Lower lobe of right lung (tissue), 2 donors: Measurements from ENCODE around the gene DDO. TPM values are rescaled to one million over a fixed set of nuclear protein-coding genes. Genes with fewer than 3 reads are reported as not detected.

Source experiments
- ATAC-seq, 2 donors: fragments of 200-7000 bp; cut with Tn5 transposase; one replicate each; pipeline ENCODE4 v1.9.1; 2020 to 2022; ENCODE audit warnings: mild to moderate bottlenecking in 2 of 2, moderate library complexity in 2 of 2
- DNase-seq: peaks from one replicate; pipeline ENCODE4 v3.0.0-alpha.2; 2020
- H3K27ac ChIP-seq: fragments of 200-600 bp; one replicate; pipeline ENCODE4 v1.8.0; 2022
- H3K27me3 ChIP-seq: fragments of 200-600 bp; one replicate; pipeline ENCODE4 v1.8.0; 2022; ENCODE audit warnings: low read depth
- H3K36me3 ChIP-seq: fragments of 200-600 bp; one replicate; pipeline ENCODE4 v1.8.0; 2022; ENCODE audit warnings: mild to moderate bottlenecking
- H3K4me1 ChIP-seq: fragments of 200-600 bp; one replicate; pipeline ENCODE4 v1.8.0; 2022
- H3K4me3 ChIP-seq: fragments of 200-600 bp; one replicate; pipeline ENCODE4 v1.8.0; 2022; ENCODE audit warnings: mild to moderate bottlenecking
- H3K9me3 ChIP-seq: fragments of 200-600 bp; one replicate; pipeline ENCODE4 v1.8.0; 2022
- intact Hi-C: fragments of 100-400 bp; cut with DNase I; formaldehyde crosslinking; loops from one replicate; pipeline ENCODE4 v1.11.0; 2022
- total RNA-seq: library from RNA; stranded (reverse); fragmentation: NEBNext Ultra II Directional; extraction: Animal tissue kit (Norgen Biotek cat#: 25700); gene quantifications from one replicate; pipeline ENCODE4 v1.2.1, GENCODE V29; 2021
- TF ChIP-seq, protein P1 (sequence below): fragments of 200-600 bp; IDR thresholded peaks from one replicate; pipeline ENCODE4 v1.8.0; 2022; ENCODE audit warnings: antibody characterized with exemption, mild to moderate bottlenecking
- donor health status: DM: no; HTN: yes; CAD: no; lungs with severe emphysema.

Gene DDO
- total RNA-seq, 1 donor from 2014 or later: 10.8 TPM

GRCh38 chr6:110446405-110446804 lies 31.0 kb upstream of the DDO start:
- intact Hi-C loops: no loop called here
- no peaks in the 10 kb centered on the region for H3K36me3 ChIP-seq
- no peaks in the 10 kb centered on the region for H3K27me3 ChIP-seq
- H3K4me3 ChIP-seq: no peak overlapping the region
- no peaks in the 10 kb centered on the region for H3K9me3 ChIP-seq
- DNase-seq (no peak), ATAC-seq (no peak)
- no peak overlapping the region for H3K27ac ChIP-seq
- no peaks in the 10 kb centered on the region for H3K4me1 ChIP-seq
- TF ChIP-seq, protein P1, sequence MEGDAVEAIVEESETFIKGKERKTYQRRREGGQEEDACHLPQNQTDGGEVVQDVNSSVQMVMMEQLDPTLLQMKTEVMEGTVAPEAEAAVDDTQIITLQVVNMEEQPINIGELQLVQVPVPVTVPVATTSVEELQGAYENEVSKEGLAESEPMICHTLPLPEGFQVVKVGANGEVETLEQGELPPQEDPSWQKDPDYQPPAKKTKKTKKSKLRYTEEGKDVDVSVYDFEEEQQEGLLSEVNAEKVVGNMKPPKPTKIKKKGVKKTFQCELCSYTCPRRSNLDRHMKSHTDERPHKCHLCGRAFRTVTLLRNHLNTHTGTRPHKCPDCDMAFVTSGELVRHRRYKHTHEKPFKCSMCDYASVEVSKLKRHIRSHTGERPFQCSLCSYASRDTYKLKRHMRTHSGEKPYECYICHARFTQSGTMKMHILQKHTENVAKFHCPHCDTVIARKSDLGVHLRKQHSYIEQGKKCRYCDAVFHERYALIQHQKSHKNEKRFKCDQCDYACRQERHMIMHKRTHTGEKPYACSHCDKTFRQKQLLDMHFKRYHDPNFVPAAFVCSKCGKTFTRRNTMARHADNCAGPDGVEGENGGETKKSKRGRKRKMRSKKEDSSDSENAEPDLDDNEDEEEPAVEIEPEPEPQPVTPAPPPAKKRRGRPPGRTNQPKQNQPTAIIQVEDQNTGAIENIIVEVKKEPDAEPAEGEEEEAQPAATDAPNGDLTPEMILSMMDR: no peak

DNA sequence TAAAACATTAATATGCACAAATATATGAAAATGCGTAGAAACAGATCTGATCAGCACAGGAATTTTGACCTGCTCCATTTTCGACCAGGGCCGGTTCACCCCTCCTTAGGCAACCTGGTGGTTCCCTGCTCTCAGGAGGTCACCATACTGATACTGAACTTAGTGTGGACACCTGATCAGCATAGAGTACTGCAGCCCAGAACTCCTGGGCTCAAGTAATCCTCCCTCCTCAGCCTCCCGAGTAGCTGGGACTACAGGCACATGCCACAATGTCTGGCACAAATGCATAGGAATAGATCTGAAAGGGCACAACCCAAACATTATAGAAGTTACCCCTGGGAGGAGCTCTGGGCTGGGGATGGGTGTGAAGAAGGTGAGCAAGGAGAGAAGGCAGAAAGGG lies 24.7 kb upstream of the DDO start:
- TF ChIP-seq, protein P1: no peak
- Histone ChIP-seq H3K4me3 (no peak overlapping the region), H3K27me3 (no peaks in the 10 kb centered on the region), H3K9me3 (no peaks in the 10 kb centered on the region), H3K36me3 (no peaks in the 10 kb centered on the region), H3K27ac (no peak overlapping the region), H3K4me1 (no peaks in the 10 kb centered on the region)
- intact Hi-C loops: no loop called here
- ATAC-seq (no peak), DNase-seq (no peak)

GRCh38 chr6:110439356-110439755 lies 24.0 kb upstream of the DDO start:
- DNase-seq: no peak
- Histone ChIP-seq H3K27ac (no peak overlapping the region), H3K4me3 (no peak overlapping the region), H3K4me1 (no peaks in the 10 kb centered on the region), H3K36me3 (no peaks in the 10 kb centered on the region), H3K9me3 (no peaks in the 10 kb centered on the region), H3K27me3 (no peaks in the 10 kb centered on the region)
- intact Hi-C loops: no loop called here
- no peak for ATAC-seq
- TF ChIP-seq, protein P1: no peak

- TF ChIP-seq, protein P1: no peak
- Histone ChIP-seq H3K27ac (no peak overlapping the region), H3K4me1 (no peaks in the 10 kb centered on the region), H3K9me3 (no peaks in the 10 kb centered on the region), H3K27me3 (no peaks in the 10 kb centered on the region), H3K4me3 (no peak overlapping the region), H3K36me3 (no peaks in the 10 kb centered on the region)
- DNase-seq: no peak
- intact Hi-C loops: no loop called here
- ATAC-seq: no peak
Observed at GRCh38 chr6:110434961-110435602, 19.7 kb upstream of the DDO start.

DNA sequence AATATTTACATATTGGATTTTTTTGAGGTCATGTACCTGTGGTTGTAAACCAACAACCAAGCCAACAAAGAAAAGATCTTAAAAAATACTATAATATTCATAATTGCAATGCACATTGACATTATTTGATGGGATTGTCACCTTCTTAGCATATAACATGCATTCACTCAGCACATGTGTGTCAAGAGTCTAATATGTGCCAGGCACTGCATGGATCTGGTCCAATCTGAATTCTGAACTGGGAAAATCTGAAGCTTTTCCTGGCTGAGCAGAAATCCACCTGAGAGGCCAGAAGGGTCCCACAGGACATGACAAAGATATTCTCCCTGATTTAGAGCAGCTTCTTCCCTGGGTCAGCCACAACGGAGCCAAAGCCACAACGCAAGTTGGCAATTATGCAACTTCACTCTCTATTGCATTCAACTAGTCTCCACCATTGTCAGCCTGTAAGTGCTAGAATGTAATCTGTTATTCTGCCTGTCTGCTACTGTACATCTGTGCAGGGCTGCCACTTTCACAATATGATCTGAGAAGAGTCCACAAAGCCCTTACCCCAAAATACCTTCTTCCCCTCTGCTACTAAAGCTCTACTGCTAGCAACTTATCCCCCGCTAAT lies 17.0 kb upstream of the DDO start:
- DNase-seq (no peak), ATAC-seq (no peak)
- Histone ChIP-seq H3K4me1 (no peaks in the 10 kb centered on the region), H3K36me3 (no peaks in the 10 kb centered on the region), H3K4me3 (no peak overlapping the region), H3K27me3 (peaks cover 3% of the 10 kb centered on the region), H3K9me3 (no peaks in the 10 kb centered on the region), H3K27ac (no peak overlapping the region)
- TF ChIP-seq, protein P1: no peak
- intact Hi-C loops: no loop called here
